SU-DHL-6 (cell line): ENCODE data around the gene ITPK1.

Experiments used
- H2AFZ ChIP-seq: fragments of 200-600 bp; sonication (generic); 2 replicates; pipeline ENCODE4 v1.6.1; 2014; ENCODE audit warnings: low read depth, mild to moderate bottlenecking, moderate library complexity, mixed read lengths, antibody characterized with exemption, low read length; ENCODE audit not compliant: severe bottlenecking
- H3F3A ChIP-seq: fragments of 200-600 bp; shearing (Covaris generic); 2 replicates; pipeline ENCODE4 v1.6.0; 2016; ENCODE audit warnings: antibody characterized with exemption, mild to moderate bottlenecking; ENCODE audit not compliant: insufficient read depth
- H3K27ac ChIP-seq: fragments of 200-600 bp; sonication (generic); 2 replicates; pipeline ENCODE4 v1.5.1; 2016; ENCODE audit warnings: low read depth, mild to moderate bottlenecking, low read length, moderate library complexity, mixed read lengths
- H3K27me3 ChIP-seq: fragments of 200-600 bp; sonication (generic), shearing (Covaris generic); 2 replicates; pipeline ENCODE4 v1.6.0; 2014; ENCODE audit warnings: mild to moderate bottlenecking, low read length
- H3K36me3 ChIP-seq: fragments of 200-600 bp; sonication (generic); 2 replicates; pipeline ENCODE4 v1.6.1; 2014; ENCODE audit warnings: mild to moderate bottlenecking, low read length, mixed read lengths
- H3K4me2 ChIP-seq: fragments of 300-600, 200-600 bp; shearing (Covaris generic), sonication (generic); 2 replicates; pipeline ENCODE4 v1.6.0; 2014; ENCODE audit warnings: low read length, low read depth, mild to moderate bottlenecking; ENCODE audit not compliant: poor library complexity, severe bottlenecking
- H3K4me3 ChIP-seq: fragments of 200-600 bp; sonication (generic); 2 replicates; pipeline ENCODE4 v1.5.1; 2014; ENCODE audit warnings: antibody characterized with exemption, low read length, mild to moderate bottlenecking, mixed read lengths; ENCODE audit not compliant: insufficient read depth, poor library complexity, severe bottlenecking
- H3K79me2 ChIP-seq: fragments of 200-600 bp; sonication (generic); 2 replicates; pipeline ENCODE4 v1.6.1; 2014; ENCODE audit warnings: mild to moderate bottlenecking, low read length, moderate library complexity; ENCODE audit not compliant: insufficient read depth
- H3K9ac ChIP-seq: fragments of 200-600 bp; sonication (generic); 2 replicates; pipeline ENCODE4 v1.7.0; 2014; ENCODE audit warnings: mild to moderate bottlenecking, low read length
- H3K9me2 ChIP-seq: fragments of 200-600 bp; sonication (generic); replicated peaks from 2 replicates; pipeline ENCODE4 v1.6.1; 2014; ENCODE audit warnings: low read length; ENCODE audit not compliant: insufficient read depth
- H3K9me3 ChIP-seq: fragments of 200-600 bp; sonication (generic); 2 replicates; pipeline ENCODE4 v1.6.1; 2014; ENCODE audit warnings: low read length, mixed read lengths; ENCODE audit not compliant: insufficient read depth
- H4K20me1 ChIP-seq: fragments of 200-600 bp; sonication (generic); 2 replicates; pipeline ENCODE4 v1.6.1; 2014; ENCODE audit warnings: low read depth, mild to moderate bottlenecking, antibody characterized with exemption, low read length, moderate library complexity, mixed read lengths
- CTCF ChIP-seq: fragments of 200-600 bp; sonication (generic); IDR thresholded peaks from one replicate; pipeline ENCODE4 v1.5.1; 2017; ENCODE audit warnings: antibody characterized with exemption, mild to moderate bottlenecking, low read length, moderate library complexity; ENCODE audit not compliant: insufficient read depth, poor library complexity, severe bottlenecking
- EZH2phosphoT487 ChIP-seq: fragments of 200-600 bp; sonication (generic), shearing (Covaris generic); conservative IDR thresholded peaks from 2 replicates; pipeline ENCODE4 v1.6.1; 2018; ENCODE audit warnings: mild to moderate bottlenecking, antibody characterized with exemption, low read length, moderate library complexity, mixed read lengths

ITPK1 gene

DNA sequence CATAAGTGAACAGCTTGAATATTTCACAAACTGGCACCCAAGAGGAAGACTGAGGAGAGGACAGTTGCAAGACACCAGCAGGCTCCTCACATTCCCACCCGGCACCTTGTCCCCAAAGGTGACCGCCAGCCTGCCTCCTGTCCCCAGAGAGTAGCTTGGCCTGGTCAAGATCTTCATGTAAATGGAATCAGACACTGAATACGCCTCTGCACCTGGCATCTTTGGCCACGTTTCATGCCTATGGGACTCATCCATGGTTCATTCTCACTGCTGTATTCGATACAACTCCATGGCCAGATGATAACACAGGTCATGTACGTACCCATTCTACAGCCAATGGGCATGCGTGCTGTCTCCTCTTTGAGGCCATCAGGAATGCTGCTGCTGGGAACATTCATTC is 60.8 kb downstream of the ITPK1 start:
- Histone ChIP-seq H3K27ac (no peak overlapping the region), H3K4me3 (no peak overlapping the region), H3K27me3 (no peaks in the 10 kb centered on the region), H3F3A (no peaks in the 10 kb centered on the region), H3K9me2 (no peaks in the 10 kb centered on the region), H3K79me2 (no peaks in the 10 kb centered on the region), H3K9me3 (no peaks in the 10 kb centered on the region), H4K20me1 (no peaks in the 10 kb centered on the region), H2AFZ (no peak overlapping the region), H3K4me2 (no peak overlapping the region), H3K9ac (no peak overlapping the region), H3K36me3 (no peaks in the 10 kb centered on the region)
- TF ChIP-seq CTCF (no peak), EZH2phosphoT487 (no peak)

DNA sequence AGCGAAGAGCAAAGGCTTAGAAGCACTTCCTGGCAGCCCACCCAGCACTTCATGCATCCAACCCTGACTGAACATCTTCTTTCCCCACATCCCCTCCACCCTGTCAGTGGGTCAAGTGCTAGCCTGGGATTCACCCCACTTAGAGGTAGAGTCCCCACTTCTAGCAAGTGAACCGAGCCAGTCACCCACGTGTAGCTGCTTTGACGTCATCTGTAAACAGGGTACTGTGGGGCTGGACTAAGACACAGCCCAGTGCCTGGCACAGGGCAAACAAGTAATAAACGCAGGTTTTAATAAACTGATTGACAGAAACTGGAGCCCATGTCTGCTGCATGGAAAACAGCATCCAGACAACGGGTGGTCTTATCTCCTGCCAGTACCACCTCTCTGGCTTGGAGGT is 61.7 kb downstream of the ITPK1 start:
- Histone ChIP-seq H2AFZ (no peak overlapping the region), H3F3A (no peaks in the 10 kb centered on the region), H3K9ac (no peak overlapping the region), H3K4me3 (no peak overlapping the region), H4K20me1 (no peaks in the 10 kb centered on the region), H3K27ac (no peak overlapping the region), H3K36me3 (no peaks in the 10 kb centered on the region), H3K4me2 (no peak overlapping the region), H3K9me2 (no peaks in the 10 kb centered on the region), H3K9me3 (no peaks in the 10 kb centered on the region), H3K27me3 (no peaks in the 10 kb centered on the region), H3K79me2 (no peaks in the 10 kb centered on the region)
- no peak for TF ChIP-seq EZH2phosphoT487
- no peak for TF ChIP-seq CTCF

- Histone ChIP-seq H3K27ac (no peak overlapping the region), H2AFZ (no peak overlapping the region), H3F3A (no peaks in the 10 kb centered on the region), H3K9ac (no peak overlapping the region), H3K27me3 (no peaks in the 10 kb centered on the region), H4K20me1 (no peaks in the 10 kb centered on the region), H3K9me2 (no peaks in the 10 kb centered on the region), H3K36me3 (no peaks in the 10 kb centered on the region), H3K79me2 (no peaks in the 10 kb centered on the region), H3K9me3 (no peaks in the 10 kb centered on the region), H3K4me2 (no peak overlapping the region), H3K4me3 (no peak overlapping the region)
- TF ChIP-seq CTCF (no peak), EZH2phosphoT487 (no peak)
Measured at GRCh38 chr14:93051600-93052546, 63.9 kb downstream of the ITPK1 start.
